K562 (cell line): ENCODE measurements around the gene VPS13D. TPM values are rescaled to one million over a fixed set of nuclear protein-coding genes. Genes with fewer than 3 reads are reported as not detected.
A peak's percentile ranks its signal among the peaks of the same experiment; 100 is the strongest.

Experiments
- AFF1 ChIP-seq, 2 experiments: fragments of 450-650 bp; IDR thresholded peaks; 2 replicates each; pipeline ENCODE4 v1.6.1; 2018; ENCODE audit warnings: mild to moderate bottlenecking in 2 of 2, low read depth in 1 of 2; ENCODE audit not compliant: partially characterized antibody in 2 of 2
- BDP1 ChIP-seq: IDR thresholded peaks from 3 replicates; pipeline ENCODE4 v1.6.1; 2011; ENCODE audit not compliant: insufficient read length, insufficient read depth
- DEAF1 ChIP-seq: fragments of 450-650 bp; formaldehyde crosslinking; IDR thresholded peaks from 2 replicates; pipeline ENCODE4 v1.4.0; 2020; ENCODE audit warnings: mild to moderate bottlenecking, moderate library complexity
- EP400 ChIP-seq: fragments of 450-650 bp; IDR thresholded peaks from 2 replicates; pipeline ENCODE4 v1.6.1; 2017; ENCODE audit warnings: antibody characterized with exemption, mild to moderate bottlenecking, moderate library complexity
- FOXA3 ChIP-seq, 2 experiments: fragments of 450-650 bp in 1 of 2; sonication (generic) in 1 of 2; formaldehyde crosslinking; IDR thresholded peaks in 1 of 2; conservative IDR thresholded peaks in 1 of 2; 2 replicates each; pipeline versions ENCODE4 v1.4.0 to v1.8.0; 2020 to 2022; ENCODE audit warnings: mild to moderate bottlenecking in 2 of 2, missing genetic modification reagents in 1 of 2
- MAFF ChIP-seq: IDR thresholded peaks from 2 replicates; pipeline ENCODE4 v1.6.1; 2012; ENCODE audit warnings: low read length, improper control_type of control experiment
- MCM3 ChIP-seq: fragments of 450-650 bp; IDR thresholded peaks from 2 replicates; pipeline ENCODE4 v1.6.1; 2016
- MCM5 ChIP-seq: fragments of 450-650 bp; IDR thresholded peaks from 2 replicates; pipeline ENCODE4 v1.6.1; 2016; ENCODE audit warnings: low read depth
- PHTF2 ChIP-seq: fragments of 250-450 bp; sonication (Bioruptor Pico); IDR thresholded peaks from 2 replicates; pipeline ENCODE4 v1.5.0; 2021; ENCODE audit warnings: mild to moderate bottlenecking
- POLR2A ChIP-seq: fragments of 450-650 bp; conservative IDR thresholded peaks from 2 replicates; pipeline ENCODE4 v1.6.1; 2016
- PRPF4 ChIP-seq: fragments of 200-400 bp; formaldehyde crosslinking; IDR thresholded peaks from one replicate; pipeline ENCODE4 v1.6.1; 2017; ENCODE audit warnings: low read length, low read depth, mild to moderate bottlenecking; ENCODE audit not compliant: insufficient read depth, poor library complexity, severe bottlenecking
- RFX5 ChIP-seq: IDR thresholded peaks from 2 replicates; pipeline ENCODE4 v1.6.1; 2011; ENCODE audit warnings: low read depth, mild to moderate bottlenecking, improper control_type of control experiment, low read length
- RHOXF2B ChIP-seq: fragments of 250-450 bp; sonication (Bioruptor Pico); conservative IDR thresholded peaks from 2 replicates; pipeline ENCODE4 v1.5.1; 2021
- SIN3B ChIP-seq: fragments of 450-650 bp; IDR thresholded peaks from 2 replicates; pipeline ENCODE4 v1.6.1; 2017; ENCODE audit warnings: low read depth, mild to moderate bottlenecking, moderate library complexity
- SUPT5H ChIP-seq: fragments of 450-650 bp; IDR thresholded peaks from 2 replicates; pipeline ENCODE4 v1.6.1; 2016
- TBL1XR1 ChIP-seq, 2 experiments: IDR thresholded peaks; 2 replicates each; pipeline ENCODE4 v1.6.1; 2012; ENCODE audit warnings: improper control_type of control experiment in 2 of 2, low read length in 2 of 2, mild to moderate bottlenecking in 1 of 2
- TGIF2 ChIP-seq: sonication (generic); formaldehyde crosslinking; IDR thresholded peaks from 2 replicates; pipeline ENCODE4 v1.8.1; 2022; ENCODE audit warnings: mild to moderate bottlenecking, missing genetic modification reagents, moderate library complexity
- ZNF143 ChIP-seq: sonication (generic); formaldehyde crosslinking; IDR thresholded peaks from 2 replicates; pipeline ENCODE4 v1.9.0; 2022; ENCODE audit warnings: mild to moderate bottlenecking, missing genetic modification reagents
- ZNF165 ChIP-seq: fragments of 250-450 bp; sonication (Bioruptor Pico); IDR thresholded peaks from 2 replicates; pipeline ENCODE4 v1.4.0; 2020; ENCODE audit warnings: borderline replicate concordance
- polyA plus RNA-seq, 8 experiments: library from polyadenylated mRNA; depleted of rRNA in 4 of 8; stranded (reverse) in 5 of 8; unstranded in 3 of 8; fragments of >200 nt; fragmentation: Nextera tagmentation in 2 of 8; fragmentation: Illumina TruSeq in 1 of 8; extraction: Ambion mirVana in 2 of 8; extraction: Trizol in 1 of 8; gene quantifications; 2 replicates each; pipeline versions ENCODE4 v1.2.1 to v1.2.3, GENCODE V29; 2011 to 2014; ENCODE audit warnings: inconsistent platforms in 1 of 8, missing spikeins in 1 of 8
- total RNA-seq, 7 experiments: library from RNA; depleted of rRNA in 6 of 7; stranded (reverse); fragments of >200 nt in 6 of 7; fragmentation: Illumina TruSeq in 2 of 7; extraction: Trizol in 2 of 7; gene quantifications; 2 replicates each; pipeline versions ENCODE4 v1.2.1 to v1.2.3, GENCODE V29; 2011 to 2021; ENCODE audit warnings: low replicate concordance in 1 of 7
- TF ChIP-seq, protein P1 (sequence below): fragments of 250-450 bp; sonication (Bioruptor Pico); IDR thresholded peaks from 2 replicates; pipeline ENCODE4 v1.4.0; 2020; ENCODE audit warnings: mild to moderate bottlenecking
- TF ChIP-seq, protein P2 (sequence below): sonication (generic); formaldehyde crosslinking; IDR thresholded peaks from 2 replicates; pipeline ENCODE4 v1.8.1; 2022; ENCODE audit warnings: missing genetic modification reagents

Gene VPS13D
- total and polyA plus RNA-seq, 9 of the 15 experiments (the other 6 are each of a cell fraction or from before 2014, with no cell fraction given) = 6.1 to 51.5 (median 38.5) TPM

- TF ChIP-seq AFF1 (IDR thresholded peaks at IDR 0.05; ENCODE audit: low read depth in 1 of 2, partially characterized antibody in 2 of 2) (peak; percentile 73 to 81), PHTF2 (no peak), SUPT5H (peak; percentile 63; the same call in 1 of the 2 replicates), SIN3B (no peak), FOXA3 (CRISPR knock-in tag; conservative IDR thresholded peaks at IDR 0.05 in 1 of 2, IDR thresholded peaks at IDR 0.05 in 1 of 2) (peak; percentile 44 to 83; a peak in 3 of 4 replicates), MCM3 (no peak), TGIF2 (CRISPR knock-in tag) (no peak), EP400 (peak; percentile 82), BDP1 (no peak), RHOXF2B (CRISPR knock-in tag) (no peak), MAFF (no peak), MCM5 (no peak), TBL1XR1 (IDR thresholded peaks at IDR 0.05; ENCODE audit: low read length in 2 of 2) (peak; percentile 93 to 98), ZNF165 (no peak), PRPF4 (no peak), RFX5 (no peak), ZNF143 (peak; percentile 60; the same call in 1 of the 2 replicates), DEAF1 (peak; percentile 39; the same call in 1 of the 2 replicates), POLR2A (peak; percentile 71)
- TF ChIP-seq, protein P1, sequence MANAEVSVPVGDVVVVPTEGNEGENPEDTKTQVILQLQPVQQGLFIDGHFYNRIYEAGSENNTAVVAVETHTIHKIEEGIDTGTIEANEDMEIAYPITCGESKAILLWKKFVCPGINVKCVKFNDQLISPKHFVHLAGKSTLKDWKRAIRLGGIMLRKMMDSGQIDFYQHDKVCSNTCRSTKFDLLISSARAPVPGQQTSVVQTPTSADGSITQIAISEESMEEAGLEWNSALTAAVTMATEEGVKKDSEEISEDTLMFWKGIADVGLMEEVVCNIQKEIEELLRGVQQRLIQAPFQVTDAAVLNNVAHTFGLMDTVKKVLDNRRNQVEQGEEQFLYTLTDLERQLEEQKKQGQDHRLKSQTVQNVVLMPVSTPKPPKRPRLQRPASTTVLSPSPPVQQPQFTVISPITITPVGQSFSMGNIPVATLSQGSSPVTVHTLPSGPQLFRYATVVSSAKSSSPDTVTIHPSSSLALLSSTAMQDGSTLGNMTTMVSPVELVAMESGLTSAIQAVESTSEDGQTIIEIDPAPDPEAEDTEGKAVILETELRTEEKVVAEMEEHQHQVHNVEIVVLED (CRISPR knock-in tag) = peak; percentile 35; the same call in 1 of the 2 replicates
- TF ChIP-seq, protein P2, sequence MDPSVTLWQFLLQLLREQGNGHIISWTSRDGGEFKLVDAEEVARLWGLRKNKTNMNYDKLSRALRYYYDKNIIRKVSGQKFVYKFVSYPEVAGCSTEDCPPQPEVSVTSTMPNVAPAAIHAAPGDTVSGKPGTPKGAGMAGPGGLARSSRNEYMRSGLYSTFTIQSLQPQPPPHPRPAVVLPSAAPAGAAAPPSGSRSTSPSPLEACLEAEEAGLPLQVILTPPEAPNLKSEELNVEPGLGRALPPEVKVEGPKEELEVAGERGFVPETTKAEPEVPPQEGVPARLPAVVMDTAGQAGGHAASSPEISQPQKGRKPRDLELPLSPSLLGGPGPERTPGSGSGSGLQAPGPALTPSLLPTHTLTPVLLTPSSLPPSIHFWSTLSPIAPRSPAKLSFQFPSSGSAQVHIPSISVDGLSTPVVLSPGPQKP (CRISPR knock-in tag) = no peak
Observed at GRCh38 chr1:12477936-12478611, 248.2 kb downstream of the VPS13D start (continued).
